ENCODE results near the gene PARVA.
"Not testable (repeated sequence)": the region's sequence is repeated elsewhere in the genome, so short reads cannot be mapped to it uniquely, and the experiment has no call there.

Gene PARVA

GRCh38 chr11:12494699-12495098 is 117.3 kb downstream of the PARVA start:
- DNase-seq (ENCODE audit: insufficient read length, low spot score) (no peak), FAIRE-seq (no peak)

- no peak for DNase-seq (ENCODE audit: insufficient read length, low spot score)
- no peak for FAIRE-seq
Measured at GRCh38 chr11:12496181-12497025, 119.0 kb downstream of the PARVA start.

GRCh38 chr11:12497431-12497830 is 120.1 kb downstream of the PARVA start:
- no peak for FAIRE-seq
- no peak for DNase-seq (ENCODE audit: insufficient read length, low spot score)

GRCh38 chr11:12499071-12499470 is 121.7 kb downstream of the PARVA start:
- DNase-seq (ENCODE audit: insufficient read length, low spot score): no peak
- no peak for FAIRE-seq

GRCh38 chr11:12502046-12502445 is 124.7 kb downstream of the PARVA start:
- no peak for FAIRE-seq

GRCh38 chr11:12503039-12503484 is 125.7 kb downstream of the PARVA start:
- DNase-seq (ENCODE audit: insufficient read length, low spot score): no peak
- no peak for FAIRE-seq

More at GRCh38 chr11:12502046-12502445, 124.7 kb downstream of the PARVA start:
- no peak for DNase-seq (ENCODE audit: insufficient read length, low spot score)

GRCh38 chr11:12503886-12504285 is 126.5 kb downstream of the PARVA start:
- DNase-seq (ENCODE audit: insufficient read length, low spot score) (no peak), FAIRE-seq (no peak)

- FAIRE-seq (no peak), DNase-seq (ENCODE audit: insufficient read length, low spot score) (no peak)
Measured at GRCh38 chr11:12505183-12505582, 127.8 kb downstream of the PARVA start.

GRCh38 chr11:12506404-12506921 is 129.1 kb downstream of the PARVA start:
- DNase-seq (ENCODE audit: insufficient read length, low spot score) (no peak), FAIRE-seq (no peak)

GRCh38 chr11:12507391-12507790 is 130.0 kb downstream of the PARVA start:
- no peak for DNase-seq (ENCODE audit: insufficient read length, low spot score)
- no peak for FAIRE-seq

GRCh38 chr11:12508151-12508751 is 130.9 kb downstream of the PARVA start:
- no peak for FAIRE-seq

GRCh38 chr11:12509371-12509770 is 132.0 kb downstream of the PARVA start:
- DNase-seq (ENCODE audit: insufficient read length, low spot score) (no peak), FAIRE-seq (no peak)

More at GRCh38 chr11:12508151-12508751, 130.9 kb downstream of the PARVA start:
- no peak for DNase-seq (ENCODE audit: insufficient read length, low spot score)

- DNase-seq (ENCODE audit: insufficient read length, low spot score) (no peak), FAIRE-seq (no peak)
Measured at GRCh38 chr11:12512132-12512531, 134.8 kb downstream of the PARVA start.

- DNase-seq (ENCODE audit: insufficient read length, low spot score): no peak
Measured at GRCh38 chr11:12512826-12513395, 135.5 kb downstream of the PARVA start.

GRCh38 chr11:12516387-12517105 is 139.2 kb downstream of the PARVA start:
- no peak for FAIRE-seq
- DNase-seq (ENCODE audit: insufficient read length, low spot score): no peak

More at GRCh38 chr11:12512826-12513395, 135.5 kb downstream of the PARVA start:
- no peak for FAIRE-seq

- FAIRE-seq: no peak
Measured at GRCh38 chr11:12517306-12517705, 139.9 kb downstream of the PARVA start.

GRCh38 chr11:12517741-12518140 is 140.4 kb downstream of the PARVA start:
- FAIRE-seq: no peak
- DNase-seq (ENCODE audit: insufficient read length, low spot score): no peak

More at GRCh38 chr11:12517306-12517705, 139.9 kb downstream of the PARVA start:
- no peak for DNase-seq (ENCODE audit: insufficient read length, low spot score)

GRCh38 chr11:12518606-12519385 is 141.4 kb downstream of the PARVA start:
- DNase-seq (ENCODE audit: insufficient read length, low spot score) (no peak), FAIRE-seq (no peak)

GRCh38 chr11:12520054-12520453 is 142.7 kb downstream of the PARVA start:
- FAIRE-seq (no peak), DNase-seq (ENCODE audit: insufficient read length, low spot score) (no peak)

- FAIRE-seq; DNase-seq (ENCODE audit: insufficient read length, low spot score): not testable (repeated sequence)
Measured at GRCh38 chr11:12520576-12520975, 143.2 kb downstream of the PARVA start.
